Lower leg skin (tissue), 3 donors: ENCODE measurements around the gene MCTP1.

ENCODE experiments used
- CTCF ChIP-seq, 3 donors: fragments of 450-650 bp; IDR thresholded peaks; one replicate each; pipeline ENCODE4 v1.5.1; 2016; ENCODE audit warnings: antibody characterized with exemption in 3 of 3, mild to moderate bottlenecking in 3 of 3, moderate library complexity in 2 of 3
- POLR2A ChIP-seq, 2 donors: fragments of 450-650 bp; IDR thresholded peaks; one replicate each; pipeline ENCODE4 v1.6.1; 2016 to 2017; ENCODE audit warnings: antibody characterized with exemption in 2 of 2, mild to moderate bottlenecking in 1 of 2, moderate library complexity in 1 of 2

GRCh38 chr5:94820488-94820887 is 464.4 kb downstream of the MCTP1 start:
- TF ChIP-seq CTCF (IDR thresholded peaks at IDR 0.05): no peak
- TF ChIP-seq POLR2A (IDR thresholded peaks at IDR 0.05): no peak
